ENCODE data around the gene PSMG4. TPM values are rescaled to one million over a fixed set of nuclear protein-coding genes. Genes with fewer than 3 reads are reported as not detected.

Gene PSMG4
- polyA plus RNA-seq, 1 donor (not counting 4 experiments of a cell fraction or from before 2014, with no cell fraction given), result 16.3 TPM

DNA sequence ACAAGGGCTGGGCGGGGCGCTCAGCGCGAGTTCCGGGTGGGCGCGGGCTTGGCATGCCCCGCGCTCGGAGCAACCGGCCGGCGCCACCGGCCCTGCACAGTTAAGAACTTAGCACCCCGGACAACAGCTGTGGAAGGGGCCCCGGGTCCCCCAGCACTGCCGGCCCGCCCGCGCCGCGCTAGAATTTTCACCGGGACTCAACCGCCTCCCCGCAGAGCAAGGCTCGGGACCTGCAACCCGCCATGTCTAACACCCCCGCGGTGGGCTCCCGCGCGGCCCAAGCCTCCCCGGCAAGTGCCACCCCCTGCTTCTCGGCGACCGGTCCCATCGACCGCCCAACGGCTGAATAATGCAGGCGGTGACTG lies 5.2 kb upstream of the PSMG4 start:
- H3K27ac ChIP-seq (ENCODE audit: control insufficient read depth, insufficient read depth, low read length), result no peak overlapping the region
- TF ChIP-seq, protein P1, sequence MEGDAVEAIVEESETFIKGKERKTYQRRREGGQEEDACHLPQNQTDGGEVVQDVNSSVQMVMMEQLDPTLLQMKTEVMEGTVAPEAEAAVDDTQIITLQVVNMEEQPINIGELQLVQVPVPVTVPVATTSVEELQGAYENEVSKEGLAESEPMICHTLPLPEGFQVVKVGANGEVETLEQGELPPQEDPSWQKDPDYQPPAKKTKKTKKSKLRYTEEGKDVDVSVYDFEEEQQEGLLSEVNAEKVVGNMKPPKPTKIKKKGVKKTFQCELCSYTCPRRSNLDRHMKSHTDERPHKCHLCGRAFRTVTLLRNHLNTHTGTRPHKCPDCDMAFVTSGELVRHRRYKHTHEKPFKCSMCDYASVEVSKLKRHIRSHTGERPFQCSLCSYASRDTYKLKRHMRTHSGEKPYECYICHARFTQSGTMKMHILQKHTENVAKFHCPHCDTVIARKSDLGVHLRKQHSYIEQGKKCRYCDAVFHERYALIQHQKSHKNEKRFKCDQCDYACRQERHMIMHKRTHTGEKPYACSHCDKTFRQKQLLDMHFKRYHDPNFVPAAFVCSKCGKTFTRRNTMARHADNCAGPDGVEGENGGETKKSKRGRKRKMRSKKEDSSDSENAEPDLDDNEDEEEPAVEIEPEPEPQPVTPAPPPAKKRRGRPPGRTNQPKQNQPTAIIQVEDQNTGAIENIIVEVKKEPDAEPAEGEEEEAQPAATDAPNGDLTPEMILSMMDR (optimal IDR thresholded peaks at IDR 0.05 in 1 of 3, IDR thresholded peaks at IDR 0.05 in 1 of 3, conservative IDR thresholded peaks at IDR 0.05 in 1 of 3; ENCODE audit: extremely low read depth in 1 of 3, insufficient read depth in 2 of 3, low read length in 3 of 3), result no peak
- no peak for TF ChIP-seq EZH2 (IDR thresholded peaks at IDR 0.05; ENCODE audit: low read length)
- H4K20me1 ChIP-seq (ENCODE audit: control insufficient read depth, extremely low read depth, insufficient read depth, low read length), result no peaks in the 10 kb centered on the region
- peaks cover 17% of the 10 kb centered on the region for H3K4me1 ChIP-seq (ENCODE audit: control insufficient read depth, extremely low read depth, insufficient read depth, low read length)
- no peaks in the 10 kb centered on the region for H3K9me1 ChIP-seq (ENCODE audit: control insufficient read depth, extremely low read depth, insufficient read depth, low read length)
- no peak overlapping the region for H3K4me2 ChIP-seq (ENCODE audit: control insufficient read depth, extremely low read depth, insufficient read depth, low read depth, low read length)
- no peaks in the 10 kb centered on the region for H3K9me3 ChIP-seq (ENCODE audit: control insufficient read depth, low read depth, low read length)
- H3K36me3 ChIP-seq (ENCODE audit: control insufficient read depth in 2 of 2, extremely low read depth in 1 of 2, insufficient read depth in 2 of 2, low read length in 2 of 2), result no peaks in the 10 kb centered on the region
- no peak overlapping the region for H3K9ac ChIP-seq (ENCODE audit: control insufficient read depth, extremely low read depth, insufficient read depth, low read length)
- DNase-seq (ENCODE audit: low read depth, low spot score) (no peak), FAIRE-seq (no peak)
- no peak overlapping the region for H3K4me3 ChIP-seq (ENCODE audit: control insufficient read depth in 2 of 3, extremely low read depth in 1 of 3, insufficient read depth in 2 of 3, low read depth in 1 of 3, low read length in 3 of 3)
- dilution Hi-C loops (cut with MboI; ENCODE audit: extremely low pct_ligation_motif_present, low sequenced_read_pairs), result no loop called here
- H2AFZ ChIP-seq (ENCODE audit: control insufficient read depth, low read length), result no peak overlapping the region
- peaks cover 1% of the 10 kb centered on the region for H3K27me3 ChIP-seq (ENCODE audit: control insufficient read depth, extremely low read depth, insufficient read depth, low read length)
- no peaks in the 10 kb centered on the region for H3K79me2 ChIP-seq (ENCODE audit: control insufficient read depth, insufficient read depth, low read length)

DNA sequence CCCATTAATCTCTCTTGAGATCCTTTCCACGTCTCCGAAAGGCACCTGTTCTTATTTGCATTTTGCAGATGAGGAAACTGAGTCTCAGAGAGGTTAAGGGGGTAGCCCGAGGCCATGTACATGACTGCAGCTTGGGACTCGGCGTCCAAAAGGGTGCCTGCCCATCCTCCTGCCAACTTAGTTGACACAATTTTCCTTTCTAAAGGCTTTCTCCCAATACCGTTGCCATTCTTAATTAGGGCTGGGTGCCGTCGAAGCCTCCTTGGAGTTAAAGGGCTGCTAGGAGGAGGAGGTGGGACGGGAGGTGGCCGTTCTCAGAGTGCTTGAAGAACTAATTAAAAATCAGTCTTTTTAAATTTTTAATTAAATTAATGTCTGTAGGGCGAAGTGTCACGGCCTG lies 546 bp upstream of the PSMG4 start:
- FAIRE-seq, result no peak

More for the DNA sequence above, 546 bp upstream of the PSMG4 start:
- H3K36me3 ChIP-seq (ENCODE audit: control insufficient read depth in 2 of 2, extremely low read depth in 1 of 2, insufficient read depth in 2 of 2, low read length in 2 of 2), result peaks cover 0 to 10% of the 10 kb centered on the region in 2 experiments
- H3K27me3 ChIP-seq (ENCODE audit: control insufficient read depth, extremely low read depth, insufficient read depth, low read length), result no peaks in the 10 kb centered on the region
- H3K27ac ChIP-seq (ENCODE audit: control insufficient read depth, insufficient read depth, low read length), result no peak overlapping the region
- peaks cover 9% of the 10 kb centered on the region for H3K4me1 ChIP-seq (ENCODE audit: control insufficient read depth, extremely low read depth, insufficient read depth, low read length)
- H3K4me3 ChIP-seq (ENCODE audit: control insufficient read depth in 2 of 3, extremely low read depth in 1 of 3, insufficient read depth in 2 of 3, low read depth in 1 of 3, low read length in 3 of 3), result peak overlapping the region in 2 of 3 experiments; percentile 36 to 39
- peak overlapping the region; percentile 63 for H3K4me2 ChIP-seq (ENCODE audit: control insufficient read depth, extremely low read depth, insufficient read depth, low read depth, low read length)
- H3K79me2 ChIP-seq (ENCODE audit: control insufficient read depth, insufficient read depth, low read length), result peaks cover 42% of the 10 kb centered on the region
- dilution Hi-C loops (cut with MboI; ENCODE audit: extremely low pct_ligation_motif_present, low sequenced_read_pairs), result no loop called here
- H4K20me1 ChIP-seq (ENCODE audit: control insufficient read depth, extremely low read depth, insufficient read depth, low read length), result peaks cover 7% of the 10 kb centered on the region
- DNase-seq (ENCODE audit: low read depth, low spot score), result no peak
- H2AFZ ChIP-seq (ENCODE audit: control insufficient read depth, low read length), result peak overlapping the region; percentile 43
- H3K9ac ChIP-seq (ENCODE audit: control insufficient read depth, extremely low read depth, insufficient read depth, low read length), result no peak overlapping the region
- no peaks in the 10 kb centered on the region for H3K9me1 ChIP-seq (ENCODE audit: control insufficient read depth, extremely low read depth, insufficient read depth, low read length)
- TF ChIP-seq, protein P1 (optimal IDR thresholded peaks at IDR 0.05 in 1 of 3, IDR thresholded peaks at IDR 0.05 in 1 of 3, conservative IDR thresholded peaks at IDR 0.05 in 1 of 3; ENCODE audit: extremely low read depth in 1 of 3, insufficient read depth in 2 of 3, low read length in 3 of 3), result no peak
- TF ChIP-seq EZH2 (IDR thresholded peaks at IDR 0.05; ENCODE audit: low read length), result no peak
- H3K9me3 ChIP-seq (ENCODE audit: control insufficient read depth, low read depth, low read length), result no peaks in the 10 kb centered on the region
